Pancreas (tissue), 10 donors: Measurements from ENCODE around the gene RBM17. TPM values are rescaled to one million over a fixed set of nuclear protein-coding genes. Genes with fewer than 3 reads are reported as not detected.

Experiments
- ATAC-seq, 4 donors: fragments of 200-7000 bp; cut with Tn5 transposase; one replicate each; pipeline versions ENCODE4 v1.8.0 to v1.9.1; 2020; ENCODE audit warnings: mild to moderate bottlenecking in 4 of 4, moderate library complexity in 4 of 4
- DNase-seq, 6 donors: peaks; one replicate each; pipeline ENCODE4 v3.0.0-alpha.2; 2020
- FAIRE-seq: peaks from 2 replicates; lab custom pipeline; 2012; peaks lifted over from hg19 to GRCh38; lab: Jason Lieb, UNC
- H3K27ac ChIP-seq, 4 donors: fragments of 200-600 bp; sonication (generic); 1 replicate in 3 of 4; 2 replicates in 1 of 4; pipeline versions ENCODE4 v1.5.0 to v1.8.0; 2020
- H3K27me3 ChIP-seq, 4 donors: fragments of 200-600 bp; one replicate each; pipeline ENCODE4 v1.8.0; 2021
- H3K36me3 ChIP-seq, 3 donors: fragments of 200-600 bp; sonication (generic) in 1 of 3; one replicate each; pipeline versions ENCODE4 v1.5.0 to v1.8.0; 2020 to 2021
- H3K4me1 ChIP-seq, 3 donors: fragments of 200-600 bp; one replicate each; pipeline ENCODE4 v1.8.0; 2021
- H3K4me3 ChIP-seq, 4 donors: fragments of 200-600 bp; sonication (generic) in 2 of 4; one replicate each; pipeline versions ENCODE4 v1.5.0 to v1.8.0; 2020 to 2021
- H3K9me3 ChIP-seq, 4 donors: fragments of 200-600 bp; one replicate each; pipeline ENCODE4 v1.8.0; 2021
- WGBS, 2 donors: extraction: QIAGEN DNeasy Blood & Tissue Kit; methylation state at CpG; one replicate each; pipeline ENCODE4 v1.1.7; 2013; 5-methylcytosine and 5-hydroxymethylcytosine counted together
- intact Hi-C, 3 donors: fragments of 100-400 bp; cut with DNase I; formaldehyde crosslinking; loops; one replicate each; pipeline versions ENCODE4 v1.11.1 to v1.14.2; 2022
- polyA plus RNA-seq, 2 donors: library from polyadenylated mRNA; stranded (reverse); fragments of 200-250 nt; gene quantifications; one replicate each; pipeline ENCODE4 v1.2.3, GENCODE V29; 2013
- total RNA-seq, 6 donors: library from RNA; stranded (reverse); fragmentation: NEBNext Ultra II Directional in 4 of 6; extraction: Animal tissue kit (Norgen Biotek cat#: 25700) in 4 of 6; gene quantifications; one replicate each; pipeline versions ENCODE4 v1.2.1 to v1.2.4, GENCODE V29; 2021 to 2023
- TF ChIP-seq, protein P1 (sequence below), 4 donors: fragments of 200-600 bp; sonication (generic) in 3 of 4; IDR thresholded peaks; one replicate each; pipeline versions ENCODE4 v1.5.0 to v1.8.0; 2021; ENCODE audit warnings: antibody characterized with exemption in 4 of 4
- donor health status: healthy with polysubstance abuse.
- donor health status: DM: no; HTN: no; CAD: no; lungs with moderate emphysema.
- donor health status: DM: no; HTN: no; CAD: no.
- donor health status: control.
- donor health status: control.
- donor health status: Bipolar disorder and iron deficiency.
- donor health status: DM: yes; HTN: yes; CAD: no.
- donor health status: DM: no; HTN: no; CAD: no.
- donor health status: DM: no; HTN: no; CAD: no.
- donor health status: DM: yes; HTN: yes; CAD: no.

Gene RBM17
- total and polyA plus RNA-seq, 8 donors, result 31.0 to 101 (median 43.7) TPM

DNA sequence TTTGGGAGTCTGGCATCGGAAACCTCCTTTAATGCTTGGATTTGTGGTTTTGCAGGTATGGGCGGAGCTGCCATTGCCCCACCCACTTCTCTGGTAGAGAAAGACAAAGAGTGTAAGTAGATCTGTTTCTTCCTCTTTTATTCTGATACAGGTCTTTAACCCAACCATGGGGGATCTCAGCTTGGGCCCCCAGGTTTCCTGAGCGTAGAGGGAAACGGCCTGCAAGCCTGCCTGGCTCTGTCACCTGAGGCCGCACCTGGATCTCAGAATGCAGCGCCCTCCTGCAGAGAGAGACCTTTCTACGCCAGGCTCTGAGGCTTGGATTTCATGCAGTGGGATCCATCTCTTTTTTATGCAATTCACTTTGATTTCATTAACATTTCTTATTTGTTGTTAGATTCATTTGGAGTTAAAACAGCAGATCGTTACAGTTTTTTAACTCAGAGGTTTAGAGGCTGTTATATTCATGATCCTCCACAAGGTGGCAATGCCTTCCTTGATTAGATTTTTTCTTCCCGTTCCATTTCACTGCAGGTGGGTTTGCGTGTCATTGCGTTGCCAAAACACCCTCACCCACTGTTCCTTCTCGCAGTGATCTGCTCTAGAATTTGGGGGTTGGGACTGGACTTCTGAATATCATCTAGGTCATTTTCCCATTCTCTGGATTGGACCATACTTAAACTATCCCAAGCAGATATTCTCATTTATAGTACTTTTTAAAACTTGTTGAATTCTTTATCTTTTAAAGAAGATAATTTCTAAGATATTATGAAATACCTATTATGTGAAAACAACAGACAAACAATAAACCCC, 20.0 kb downstream of the RBM17 start:
- TF ChIP-seq, protein P1, sequence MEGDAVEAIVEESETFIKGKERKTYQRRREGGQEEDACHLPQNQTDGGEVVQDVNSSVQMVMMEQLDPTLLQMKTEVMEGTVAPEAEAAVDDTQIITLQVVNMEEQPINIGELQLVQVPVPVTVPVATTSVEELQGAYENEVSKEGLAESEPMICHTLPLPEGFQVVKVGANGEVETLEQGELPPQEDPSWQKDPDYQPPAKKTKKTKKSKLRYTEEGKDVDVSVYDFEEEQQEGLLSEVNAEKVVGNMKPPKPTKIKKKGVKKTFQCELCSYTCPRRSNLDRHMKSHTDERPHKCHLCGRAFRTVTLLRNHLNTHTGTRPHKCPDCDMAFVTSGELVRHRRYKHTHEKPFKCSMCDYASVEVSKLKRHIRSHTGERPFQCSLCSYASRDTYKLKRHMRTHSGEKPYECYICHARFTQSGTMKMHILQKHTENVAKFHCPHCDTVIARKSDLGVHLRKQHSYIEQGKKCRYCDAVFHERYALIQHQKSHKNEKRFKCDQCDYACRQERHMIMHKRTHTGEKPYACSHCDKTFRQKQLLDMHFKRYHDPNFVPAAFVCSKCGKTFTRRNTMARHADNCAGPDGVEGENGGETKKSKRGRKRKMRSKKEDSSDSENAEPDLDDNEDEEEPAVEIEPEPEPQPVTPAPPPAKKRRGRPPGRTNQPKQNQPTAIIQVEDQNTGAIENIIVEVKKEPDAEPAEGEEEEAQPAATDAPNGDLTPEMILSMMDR (IDR thresholded peaks at IDR 0.05), result peak; percentile 43 to 67 (median 52)
- Histone ChIP-seq H3K27ac (no peak overlapping the region), H3K4me3 (no peak overlapping the region), H3K27me3 (no peaks in the 10 kb centered on the region), H3K36me3 (peaks cover 5 to 59% (median 11%) of the 10 kb centered on the region in 3 donors), H3K9me3 (no peaks in the 10 kb centered on the region), H3K4me1 (no peaks in the 10 kb centered on the region)
- WGBS, 2 donors, result 43 to 44% methylated on average over 12 of the region's 12 CpGs
- FAIRE-seq (no peak), DNase-seq (no peak), ATAC-seq (peak; percentile 57 to 87 (median 82))
- intact Hi-C loops, result no loop called here

DNA sequence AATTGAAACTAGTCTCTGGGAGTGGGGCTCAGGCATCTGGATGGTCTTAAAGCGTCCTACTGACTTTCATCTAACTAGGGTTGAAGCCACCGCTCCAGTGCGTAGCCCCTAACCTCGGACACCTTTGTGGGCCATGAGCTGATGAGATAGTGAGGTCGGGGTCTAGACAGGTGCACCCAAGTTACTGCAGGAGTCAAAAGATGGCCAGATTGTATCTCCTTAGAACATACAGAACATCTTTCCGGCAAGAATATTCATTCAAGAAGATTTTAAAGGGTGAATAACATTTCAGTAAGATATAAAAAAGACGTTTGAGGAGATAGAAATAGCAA, 20.6 kb downstream of the RBM17 start:
- H3K27me3 ChIP-seq, result no peaks in the 10 kb centered on the region
- peaks cover 5 to 60% (median 17%) of the 10 kb centered on the region in 3 donors for H3K36me3 ChIP-seq
- H3K4me3 ChIP-seq, result no peak overlapping the region
- no peak overlapping the region for H3K27ac ChIP-seq
- no peaks in the 10 kb centered on the region for H3K4me1 ChIP-seq
- WGBS, 2 donors, result 68 to 75% methylated on average over 7 of the region's 7 CpGs
- intact Hi-C loops, result no loop called here
- FAIRE-seq, result no peak
- TF ChIP-seq, protein P1 (IDR thresholded peaks at IDR 0.05), result no peak
- no peak for ATAC-seq
- no peak for DNase-seq
- H3K9me3 ChIP-seq, result no peaks in the 10 kb centered on the region

DNA sequence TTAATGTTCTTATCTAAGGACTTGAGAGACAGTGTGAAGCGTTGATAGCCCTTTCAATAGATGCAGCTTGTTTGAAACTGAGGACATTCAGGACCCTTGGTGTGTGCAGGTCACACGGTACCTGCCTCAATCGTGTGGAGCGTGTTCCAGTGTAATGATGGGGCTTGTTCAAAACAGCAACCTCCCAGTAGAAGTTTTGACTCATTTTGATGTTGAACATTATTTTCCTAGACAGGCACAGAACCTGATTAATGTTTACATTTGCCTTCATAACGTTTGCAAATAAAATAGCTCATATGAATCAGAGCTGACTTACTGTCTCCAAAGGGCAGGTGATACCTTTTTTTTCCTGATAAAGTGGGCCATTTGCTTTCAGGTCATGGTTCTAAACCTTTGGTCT, 21.3 kb downstream of the RBM17 start:
- intact Hi-C loops, result loop anchor here (5.0 to 10.0 kb wide), 2 partner anchors 292 to 295 kb away; no protein-coding TSS in a partner anchor
- WGBS, 2 donors, result 78 to 81% methylated on average over 5 of the region's 5 CpGs
- Histone ChIP-seq H3K4me1 (no peaks in the 10 kb centered on the region), H3K36me3 (peaks cover 5 to 65% (median 21%) of the 10 kb centered on the region in 3 donors), H3K27ac (no peak overlapping the region), H3K27me3 (no peaks in the 10 kb centered on the region), H3K9me3 (no peaks in the 10 kb centered on the region), H3K4me3 (no peak overlapping the region)
- DNase-seq (no peak), FAIRE-seq (no peak), ATAC-seq (no peak)
- TF ChIP-seq, protein P1 (IDR thresholded peaks at IDR 0.05), result no peak

DNA sequence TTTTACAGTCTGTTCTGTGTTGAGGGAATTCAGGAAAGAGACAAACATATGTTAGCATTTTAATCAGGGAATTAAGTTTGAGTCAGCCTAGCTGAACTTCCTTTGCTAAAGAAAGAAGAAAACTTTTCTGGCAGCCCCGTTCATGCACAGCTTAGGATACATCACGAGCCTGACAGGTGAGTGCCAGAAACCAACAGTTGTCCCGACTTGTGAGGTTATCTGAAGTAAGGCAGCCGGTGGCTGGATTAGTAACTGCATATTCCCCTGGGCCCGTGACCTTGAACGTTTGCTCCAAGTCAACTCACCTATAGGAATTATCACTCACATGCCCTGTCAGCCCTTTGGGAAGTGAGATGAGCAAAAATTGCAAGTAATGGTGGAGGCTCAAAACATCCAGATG, 24.1 kb downstream of the RBM17 start:
- Histone ChIP-seq H3K4me3 (no peak overlapping the region), H3K27ac (no peak overlapping the region), H3K4me1 (no peaks in the 10 kb centered on the region), H3K9me3 (no peaks in the 10 kb centered on the region), H3K27me3 (no peaks in the 10 kb centered on the region), H3K36me3 (peaks cover 5 to 52% (median 21%) of the 10 kb centered on the region in 3 donors)
- FAIRE-seq (no peak), ATAC-seq (no peak), DNase-seq (no peak)
- WGBS, 2 donors, result 47 to 51% methylated on average over 6 of the region's 6 CpGs
- intact Hi-C loops, result loop anchor here (5.0 to 10.0 kb wide), 2 partner anchors 289 to 292 kb away; no protein-coding TSS in a partner anchor
- TF ChIP-seq, protein P1 (IDR thresholded peaks at IDR 0.05), result no peak

DNA sequence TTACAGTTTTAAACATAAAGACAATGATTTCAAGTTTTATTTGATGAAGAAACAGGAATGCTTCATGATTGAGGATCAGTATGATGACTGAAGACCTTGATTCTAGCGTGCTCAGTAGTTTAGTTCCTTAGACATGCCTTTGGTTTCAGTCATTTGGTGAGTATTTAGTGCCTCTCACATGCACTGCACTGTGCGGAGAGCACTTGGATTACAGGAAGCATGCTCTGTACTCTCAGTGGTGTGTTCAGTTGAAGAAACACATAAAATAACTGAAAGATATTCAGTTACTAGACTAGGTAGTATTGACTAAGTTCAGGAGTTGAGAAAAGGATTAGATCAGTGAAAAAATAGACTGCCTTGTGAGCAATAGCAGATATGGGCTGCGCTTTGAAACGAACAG, 25.5 kb downstream of the RBM17 start:
- ATAC-seq, result no peak
- intact Hi-C loops, result loop anchor here (5.0 to 10.0 kb wide), 2 partner anchors 288 to 291 kb away; no protein-coding TSS in a partner anchor
- TF ChIP-seq, protein P1 (IDR thresholded peaks at IDR 0.05), result no peak
- no peaks in the 10 kb centered on the region for H3K27me3 ChIP-seq
- H3K27ac ChIP-seq, result no peak overlapping the region
- H3K36me3 ChIP-seq, result peaks cover 5 to 45% (median 16%) of the 10 kb centered on the region in 3 donors
- no peak for DNase-seq
- H3K4me1 ChIP-seq, result no peaks in the 10 kb centered on the region
- no peak for FAIRE-seq
- H3K9me3 ChIP-seq, result no peaks in the 10 kb centered on the region
- H3K4me3 ChIP-seq, result no peak overlapping the region
- 92 to 93% methylated on average over 4 of the region's 4 CpGs for WGBS, 2 donors
